Activated T-cell treated with anti-CD3 and anti-CD28 coated beads, Interleukin-2, amount 50 U/mL, for 4 hours (primary cell): ENCODE data around the gene NRXN2. TPM values are rescaled to one million over a fixed set of nuclear protein-coding genes. Genes with fewer than 3 reads are reported as not detected.

Experiments
- ATAC-seq, 2 donors: fragments of 200-7000 bp; cut with Tn5 transposase; one replicate each; pipeline ENCODE4 v1.10.0; 2021
- DNase-seq: peaks from one replicate; pipeline ENCODE4 v3.0.0-alpha.2; 2020
- H3K27me3 Mint-ChIP-seq: one replicate; pipeline ENCODE4 v1.8.0; 2021; ENCODE audit warnings: low read depth, mixed read lengths
- H3K36me3 Mint-ChIP-seq: one replicate; pipeline ENCODE4 v1.8.0; 2022; ENCODE audit warnings: mixed read lengths; ENCODE audit not compliant: insufficient read depth
- H3K4me1 Mint-ChIP-seq: one replicate; pipeline ENCODE4 v1.8.0; 2021; ENCODE audit warnings: low read depth, mixed read lengths
- H3K4me3 Mint-ChIP-seq: one replicate; pipeline ENCODE4 v1.8.0; 2021; ENCODE audit warnings: mild to moderate bottlenecking, moderate library complexity, mixed read lengths
- H3K9me3 Mint-ChIP-seq: one replicate; pipeline ENCODE4 v1.8.0; 2021; ENCODE audit warnings: mixed read lengths
- total RNA-seq, 3 donors: library from RNA; stranded (reverse); gene quantifications; one replicate each; pipeline ENCODE4 v1.2.1, GENCODE V29; 2021

Gene NRXN2
- total RNA-seq, 3 donors from 2014 or later, result 0.16 to 1.0 (median 0.71) TPM

GRCh38 chr11:64696045-64696444 lies 27.0 kb downstream of the NRXN2 start:
- DNase-seq (no peak), ATAC-seq (no peak)
- H3K9me3 Mint-ChIP-seq, result no peaks in the 10 kb centered on the region
- no peak overlapping the region for H3K4me3 Mint-ChIP-seq
- H3K27me3 Mint-ChIP-seq, result peaks cover 31% of the 10 kb centered on the region
- no peaks in the 10 kb centered on the region for H3K36me3 Mint-ChIP-seq
- H3K4me1 Mint-ChIP-seq, result peaks cover 10% of the 10 kb centered on the region

DNA sequence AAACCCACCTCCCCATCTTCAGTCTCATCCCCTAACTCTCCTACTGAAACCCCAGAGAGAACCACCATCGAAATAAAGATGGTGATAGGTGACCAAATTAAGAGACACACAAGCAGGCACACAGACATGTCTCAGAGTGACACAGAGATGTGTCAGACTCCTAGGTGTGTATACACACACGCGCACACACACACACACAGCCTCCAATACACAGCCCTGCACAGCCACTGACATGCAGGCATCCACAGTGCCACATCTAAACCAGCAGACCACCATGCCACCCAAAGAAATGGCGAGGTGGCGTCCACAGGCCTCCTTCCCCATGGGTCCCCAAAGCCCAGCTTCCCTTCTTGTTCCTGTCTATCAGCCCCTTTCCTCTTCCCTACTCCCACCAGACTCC lies 27.4 kb downstream of the NRXN2 start:
- no peaks in the 10 kb centered on the region for H3K9me3 Mint-ChIP-seq
- H3K36me3 Mint-ChIP-seq, result no peaks in the 10 kb centered on the region
- H3K4me1 Mint-ChIP-seq, result peaks cover 10% of the 10 kb centered on the region
- no peak for ATAC-seq
- DNase-seq, result no peak
- H3K4me3 Mint-ChIP-seq, result no peak overlapping the region
- peaks cover 30% of the 10 kb centered on the region for H3K27me3 Mint-ChIP-seq

GRCh38 chr11:64694821-64695365 lies 28.1 kb downstream of the NRXN2 start:
- Mint-ChIP-seq H3K27me3 (peaks cover 30% of the 10 kb centered on the region), H3K9me3 (no peaks in the 10 kb centered on the region)

DNA sequence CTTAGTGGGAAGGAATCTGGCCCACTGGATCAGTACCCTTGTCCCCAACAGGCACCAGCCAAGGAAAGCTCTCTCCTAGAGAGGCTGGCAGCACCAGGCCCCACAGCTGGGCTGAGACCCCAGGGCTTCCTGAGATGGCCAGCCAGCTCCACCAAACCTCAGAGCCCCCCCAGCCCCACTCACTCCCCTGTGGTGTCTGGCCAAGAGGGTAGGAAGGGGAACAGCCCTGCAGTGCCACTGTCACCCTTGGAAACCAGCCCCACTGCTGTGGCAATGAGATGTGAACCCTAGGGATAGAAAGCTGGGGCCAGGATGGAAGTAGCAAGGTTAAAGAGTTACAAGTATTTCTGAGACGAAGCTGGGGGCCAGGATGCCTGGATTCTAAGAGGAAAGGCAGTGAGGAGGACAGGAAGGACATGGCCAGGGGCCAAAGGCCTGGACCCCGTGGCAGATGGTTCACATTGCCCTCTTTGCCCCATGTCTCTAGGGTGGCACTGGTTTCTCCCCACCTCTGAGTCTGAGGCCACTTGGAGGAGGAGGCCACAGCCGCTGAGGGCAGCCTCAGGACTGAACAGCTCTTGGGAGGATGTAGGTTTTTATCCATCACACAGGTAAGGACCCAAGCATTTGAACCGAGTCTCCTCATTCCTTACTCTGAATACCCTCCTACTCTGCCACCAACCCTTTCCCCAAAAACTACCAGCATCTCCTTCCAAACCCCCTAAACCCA lies 28.8 kb downstream of the NRXN2 start:
- DNase-seq (no peak), ATAC-seq (no peak)
- Mint-ChIP-seq H3K4me3 (no peak overlapping the region), H3K4me1 (peaks cover 10% of the 10 kb centered on the region), H3K36me3 (no peaks in the 10 kb centered on the region), H3K9me3 (no peaks in the 10 kb centered on the region), H3K27me3 (peaks cover 30% of the 10 kb centered on the region)

More at GRCh38 chr11:64694821-64695365, 28.1 kb downstream of the NRXN2 start:
- Mint-ChIP-seq H3K36me3 (no peaks in the 10 kb centered on the region), H3K4me1 (peaks cover 10% of the 10 kb centered on the region), H3K4me3 (no peak overlapping the region)
- ATAC-seq, result no peak
- DNase-seq, result no peak

DNA sequence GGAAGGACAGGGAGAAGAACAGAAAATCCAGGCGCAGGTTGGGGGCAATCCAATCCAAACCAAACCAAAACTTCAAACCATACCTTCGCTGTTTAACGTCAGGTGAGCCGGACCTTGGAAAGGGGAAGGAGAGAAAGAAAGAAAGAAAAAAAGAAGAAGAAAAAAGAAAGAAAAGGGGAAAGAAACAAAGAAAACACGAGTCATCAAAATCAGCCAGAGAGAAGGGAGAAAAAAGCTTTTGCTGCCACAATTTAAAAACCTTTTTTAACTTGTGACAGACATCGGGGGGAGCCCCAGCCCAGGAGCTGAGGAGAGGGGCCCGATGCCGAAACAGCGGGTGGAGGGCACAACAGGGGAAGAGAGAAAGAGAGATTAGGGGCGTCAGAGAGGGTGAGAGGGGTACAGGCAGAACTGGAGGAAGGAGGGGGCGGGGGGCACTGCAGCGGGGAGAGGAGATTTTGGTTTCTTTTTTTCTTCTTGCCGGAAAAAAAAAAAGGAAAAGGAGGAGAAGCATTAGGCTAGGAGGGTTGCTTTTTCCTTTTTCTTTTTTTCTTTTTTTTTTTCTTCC lies 30.1 kb downstream of the NRXN2 start:
- no peak for ATAC-seq
- Mint-ChIP-seq H3K9me3 (no peaks in the 10 kb centered on the region), H3K27me3 (peaks cover 30% of the 10 kb centered on the region), H3K4me1 (peaks cover 21% of the 10 kb centered on the region), H3K36me3 (no peaks in the 10 kb centered on the region), H3K4me3 (peak overlapping the region; percentile 44)
- no peak for DNase-seq

DNA sequence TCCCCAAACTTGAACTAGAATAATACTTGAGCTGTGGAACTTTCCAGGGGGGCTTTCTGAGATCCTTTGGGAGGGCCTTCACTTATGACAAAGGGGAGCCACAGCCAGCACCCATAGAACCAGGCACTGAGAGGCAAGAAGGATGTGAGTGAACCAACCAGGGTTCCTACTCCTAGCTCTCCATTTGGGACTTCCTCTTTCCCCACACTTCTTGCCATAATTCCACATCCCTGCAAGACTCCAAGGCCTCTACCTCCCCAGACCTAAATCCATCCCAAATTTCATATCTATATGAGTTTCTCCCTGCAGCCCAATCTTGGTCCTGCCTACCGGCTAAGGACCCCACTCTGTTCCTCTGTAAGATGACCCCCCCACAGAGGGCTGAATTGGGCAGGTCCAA lies 31.5 kb downstream of the NRXN2 start:
- ATAC-seq (no peak), DNase-seq (no peak)
- H3K27me3 Mint-ChIP-seq, result peaks cover 30% of the 10 kb centered on the region
- H3K4me3 Mint-ChIP-seq, result no peak overlapping the region
- peaks cover 21% of the 10 kb centered on the region for H3K4me1 Mint-ChIP-seq
- no peaks in the 10 kb centered on the region for H3K36me3 Mint-ChIP-seq
- H3K9me3 Mint-ChIP-seq, result no peaks in the 10 kb centered on the region

GRCh38 chr11:64690235-64690634 lies 32.8 kb downstream of the NRXN2 start:
- no peak overlapping the region for H3K4me3 Mint-ChIP-seq
- H3K4me1 Mint-ChIP-seq, result peaks cover 21% of the 10 kb centered on the region
- ATAC-seq (no peak), DNase-seq (no peak)
- no peaks in the 10 kb centered on the region for H3K36me3 Mint-ChIP-seq
- H3K27me3 Mint-ChIP-seq, result peaks cover 29% of the 10 kb centered on the region
- no peaks in the 10 kb centered on the region for H3K9me3 Mint-ChIP-seq

GRCh38 chr11:64688534-64688982 lies 34.4 kb downstream of the NRXN2 start:
- Mint-ChIP-seq H3K4me3 (peak overlapping the region; percentile 35), H3K27me3 (peaks cover 21% of the 10 kb centered on the region), H3K36me3 (no peaks in the 10 kb centered on the region), H3K9me3 (no peaks in the 10 kb centered on the region), H3K4me1 (peaks cover 21% of the 10 kb centered on the region)
- ATAC-seq, result peak; percentile 99
- peak; percentile 90 for DNase-seq

GRCh38 chr11:64687643-64688533 lies 35.1 kb downstream of the NRXN2 start:
- peak overlapping the region; percentile 35 for H3K4me3 Mint-ChIP-seq
- peaks cover 19% of the 10 kb centered on the region for H3K4me1 Mint-ChIP-seq
- no peak for ATAC-seq

GRCh38 chr11:64687204-64687603 lies 35.8 kb downstream of the NRXN2 start:
- Mint-ChIP-seq H3K27me3 (peaks cover 10% of the 10 kb centered on the region), H3K4me1 (peaks cover 12% of the 10 kb centered on the region), H3K4me3 (no peak overlapping the region), H3K9me3 (no peaks in the 10 kb centered on the region), H3K36me3 (no peaks in the 10 kb centered on the region)
- ATAC-seq, result no peak
- no peak for DNase-seq

More at GRCh38 chr11:64687643-64688533, 35.1 kb downstream of the NRXN2 start:
- H3K9me3 Mint-ChIP-seq, result no peaks in the 10 kb centered on the region
- no peaks in the 10 kb centered on the region for H3K36me3 Mint-ChIP-seq
- DNase-seq, result no peak
- H3K27me3 Mint-ChIP-seq, result peaks cover 16% of the 10 kb centered on the region

DNA sequence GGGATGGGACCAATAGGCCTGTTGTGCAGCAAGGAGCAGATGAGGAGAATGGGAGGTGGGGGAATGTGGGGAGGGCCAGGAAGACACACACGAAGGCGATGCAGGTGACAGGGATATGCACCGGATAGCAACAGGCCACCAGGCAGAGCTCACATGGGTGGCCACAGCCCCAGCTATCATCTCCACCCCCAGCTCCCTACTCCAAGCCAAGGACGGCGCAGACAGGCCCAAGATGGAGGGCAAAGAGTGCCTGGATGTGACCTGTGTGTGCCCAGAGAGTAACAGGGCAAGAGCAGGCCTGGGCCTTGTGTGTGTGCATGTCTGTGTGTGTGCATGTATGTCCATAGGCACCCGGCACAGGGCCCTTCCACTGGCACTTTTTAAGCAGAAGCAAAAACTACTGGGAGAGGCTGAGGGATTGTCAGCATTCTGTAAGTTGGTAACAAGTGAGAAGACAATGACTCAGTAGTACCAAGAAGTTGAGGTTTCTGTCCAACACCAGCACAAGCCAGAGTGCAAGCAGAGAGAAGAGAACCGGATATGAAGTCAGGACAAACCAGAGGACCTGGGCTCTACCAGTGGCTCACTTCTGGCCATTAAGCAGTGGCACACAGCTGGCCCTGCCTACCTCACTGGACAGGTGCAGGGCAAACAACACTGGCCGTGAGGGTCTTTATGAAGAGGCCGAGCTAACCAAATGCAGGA lies 36.4 kb downstream of the NRXN2 start:
- Mint-ChIP-seq H3K9me3 (no peaks in the 10 kb centered on the region), H3K27me3 (peaks cover 4% of the 10 kb centered on the region), H3K36me3 (no peaks in the 10 kb centered on the region), H3K4me3 (no peak overlapping the region), H3K4me1 (peaks cover 11% of the 10 kb centered on the region)
- DNase-seq (no peak), ATAC-seq (no peak)

GRCh38 chr11:64685536-64685935 lies 37.5 kb downstream of the NRXN2 start:
- no peak for DNase-seq
- Mint-ChIP-seq H3K9me3 (no peaks in the 10 kb centered on the region), H3K4me3 (no peak overlapping the region), H3K27me3 (peaks cover 5% of the 10 kb centered on the region), H3K4me1 (peaks cover 11% of the 10 kb centered on the region), H3K36me3 (no peaks in the 10 kb centered on the region)
- ATAC-seq, result no peak

DNA sequence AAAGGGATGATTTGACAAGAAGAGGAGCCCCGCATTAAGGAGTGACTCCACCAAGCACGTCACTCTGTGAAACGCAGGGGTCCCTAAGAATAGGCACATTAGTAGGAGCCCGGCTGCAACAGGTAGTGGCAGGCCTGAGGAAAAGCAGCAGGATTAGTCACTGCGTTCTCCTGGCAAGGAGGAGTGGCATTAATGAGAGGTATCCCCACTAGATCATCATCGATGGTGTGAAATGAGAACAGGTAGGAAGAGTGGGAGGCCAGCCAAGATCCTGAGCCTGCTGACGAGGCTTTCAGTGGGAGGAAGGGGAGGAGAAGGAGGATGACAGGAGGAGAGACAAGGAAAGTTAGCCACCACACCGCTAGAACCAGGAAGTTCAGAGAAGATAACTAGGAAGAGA lies 38.6 kb downstream of the NRXN2 start:
- H3K36me3 Mint-ChIP-seq, result no peaks in the 10 kb centered on the region
- H3K9me3 Mint-ChIP-seq, result no peaks in the 10 kb centered on the region
- DNase-seq (no peak), ATAC-seq (no peak)
- H3K27me3 Mint-ChIP-seq, result peaks cover 5% of the 10 kb centered on the region
- H3K4me1 Mint-ChIP-seq, result peaks cover 11% of the 10 kb centered on the region
- no peak overlapping the region for H3K4me3 Mint-ChIP-seq

DNA sequence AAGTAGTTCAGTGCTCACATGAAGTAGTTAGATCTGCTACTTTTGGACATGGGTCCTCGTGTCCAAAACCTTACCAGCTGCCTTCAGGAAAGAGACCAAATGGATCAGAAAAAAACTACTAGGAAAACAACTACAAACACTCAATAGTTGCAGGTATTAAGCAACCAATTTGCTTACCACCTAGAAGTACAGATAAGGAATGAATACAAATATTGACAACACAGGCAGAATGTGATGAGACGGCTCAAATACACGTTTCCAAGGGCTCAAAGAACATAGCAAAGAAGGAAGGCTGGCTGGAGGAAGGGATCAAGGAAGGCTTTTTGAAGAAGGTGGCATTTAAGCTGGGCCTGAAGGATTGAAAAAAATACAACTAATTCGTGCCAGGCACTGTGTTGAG lies 41.8 kb downstream of the NRXN2 start:
- DNase-seq (no peak), ATAC-seq (no peak)
- H3K9me3 Mint-ChIP-seq, result no peaks in the 10 kb centered on the region
- no peaks in the 10 kb centered on the region for H3K4me1 Mint-ChIP-seq
- H3K27me3 Mint-ChIP-seq, result peaks cover 21% of the 10 kb centered on the region
- H3K36me3 Mint-ChIP-seq, result no peaks in the 10 kb centered on the region
- H3K4me3 Mint-ChIP-seq, result no peak overlapping the region
